GM19239 (cell line): ENCODE data around the gene DENND2A.
A peak's percentile ranks its signal among the peaks of the same experiment; 100 is the strongest.
"Not testable (repeated sequence)": the region's sequence is repeated elsewhere in the genome, so short reads cannot be mapped to it uniquely, and the experiment has no call there.

ENCODE experiments used
- DNase-seq: peaks from one replicate; pipeline ENCODE4 v3.0.0; 2011; ENCODE audit warnings: low spot score; ENCODE audit not compliant: insufficient read length
- FAIRE-seq: peaks from 2 replicates; lab custom pipeline; 2011; peaks lifted over from hg19 to GRCh38; lab: Jason Lieb, UNC

The DENND2A gene

GRCh38 chr7:140526787-140527664 is 113.6 kb downstream of the DENND2A start:
- FAIRE-seq (no peak), DNase-seq (no peak)

- no peak for DNase-seq
- no peak for FAIRE-seq
These were observed 114.4 kb downstream of the DENND2A start for GRCh38 chr7:140526214-140526613.

GRCh38 chr7:140525743-140526142 is 114.9 kb downstream of the DENND2A start:
- FAIRE-seq = no peak
- no peak for DNase-seq

- DNase-seq = no peak
- FAIRE-seq = no peak
These were observed 119.2 kb downstream of the DENND2A start for GRCh38 chr7:140521421-140521820.

GRCh38 chr7:140519007-140519399 is 121.6 kb downstream of the DENND2A start:
- DNase-seq = no peak

GRCh38 chr7:140518370-140519006 is 122.1 kb downstream of the DENND2A start:
- FAIRE-seq = no peak
- DNase-seq = no peak

More at GRCh38 chr7:140519007-140519399, 121.6 kb downstream of the DENND2A start:
- FAIRE-seq = no peak

- FAIRE-seq (peak; percentile 96), DNase-seq (peak; percentile 79)
These were observed 122.9 kb downstream of the DENND2A start for GRCh38 chr7:140517546-140518369.

- no peak for DNase-seq
These were observed 128.2 kb downstream of the DENND2A start for GRCh38 chr7:140512317-140513000.

GRCh38 chr7:140509789-140510188 is 130.8 kb downstream of the DENND2A start:
- FAIRE-seq (no peak), DNase-seq (no peak)

More at GRCh38 chr7:140512317-140513000, 128.2 kb downstream of the DENND2A start:
- FAIRE-seq = no peak

GRCh38 chr7:140507556-140507955 is 133.1 kb downstream of the DENND2A start:
- not testable (repeated sequence) for FAIRE-seq, DNase-seq

- FAIRE-seq (no peak), DNase-seq (no peak)
These were observed 133.7 kb downstream of the DENND2A start for GRCh38 chr7:140506788-140507464.

- no peak for FAIRE-seq
- no peak for DNase-seq
These were observed 138.6 kb downstream of the DENND2A start for GRCh38 chr7:140501966-140502365.

- not testable (repeated sequence) for DNase-seq
These were observed 142.8 kb downstream of the DENND2A start for GRCh38 chr7:140497807-140498206.

GRCh38 chr7:140497241-140497769 is 143.3 kb downstream of the DENND2A start:
- DNase-seq = no peak
- no peak for FAIRE-seq

More at GRCh38 chr7:140497807-140498206, 142.8 kb downstream of the DENND2A start:
- FAIRE-seq = not testable (repeated sequence)

- FAIRE-seq (no peak), DNase-seq (no peak)
These were observed 145.0 kb downstream of the DENND2A start for GRCh38 chr7:140495514-140496097.

GRCh38 chr7:140494867-140495266 is 145.7 kb downstream of the DENND2A start:
- FAIRE-seq (no peak), DNase-seq (no peak)

GRCh38 chr7:140489026-140489359 is 151.6 kb downstream of the DENND2A start:
- no peak for DNase-seq

GRCh38 chr7:140485500-140486265 is 154.9 kb downstream of the DENND2A start:
- FAIRE-seq (no peak), DNase-seq (no peak)

More at GRCh38 chr7:140489026-140489359, 151.6 kb downstream of the DENND2A start:
- no peak for FAIRE-seq
